SK-N-SH (cell line): Measurements from ENCODE around the gene ANKRD9. TPM values are rescaled to one million over a fixed set of nuclear protein-coding genes. Genes with fewer than 3 reads are reported as not detected.

Source experiments
- CTCF ChIA-PET: fragments of 300-600, 350-600 bp; formaldehyde crosslinking; extraction: SDS; loops from one replicate; lab custom pipeline; 2021; lab: Yijun Ruan, JAX
- POLR2A ChIA-PET: fragments of 350-600 bp; sonication (Branson Sonifier 250); formaldehyde crosslinking; extraction: SDS; loops from one replicate; lab custom pipeline; 2020; ENCODE audit warnings: antibody characterized with exemption, inconsistent platforms; lab: Yijun Ruan, JAX
- DNase-seq: peaks from one replicate; pipeline ENCODE4 v3.0.0; 2012
- H2AFZ ChIP-seq: fragments of 200-600 bp; sonication (generic); 2 replicates; pipeline ENCODE4 v1.8.1; 2016; ENCODE audit warnings: antibody characterized with exemption, mild to moderate bottlenecking, low read depth
- H3F3A ChIP-seq: fragments of 200-600 bp; sonication (generic); replicated peaks from 2 replicates; pipeline ENCODE3; 2016; ENCODE audit warnings: antibody characterized with exemption, mild to moderate bottlenecking; ENCODE audit not compliant: insufficient read depth
- H3K27ac ChIP-seq, 2 experiments: fragments of 200-500 bp in 1 of 2; fragments of 200-600 bp in 1 of 2; sonication (Bioruptor generic) in 1 of 2; sonication (generic), shearing (Covaris generic) in 1 of 2; 2 replicates each; pipeline versions ENCODE4 v1.5.1 to v1.6.1; 2014 to 2016; ENCODE audit warnings: low read depth in 2 of 2, inconsistent platforms in 1 of 2, low read length in 1 of 2, mild to moderate bottlenecking in 1 of 2, mixed read lengths in 1 of 2
- H3K27me3 ChIP-seq: fragments of 200-600 bp; sonication (generic), shearing (Covaris generic); 2 replicates; pipeline ENCODE4 v1.6.1; 2016; ENCODE audit warnings: mixed run types; ENCODE audit not compliant: insufficient read depth
- H3K36me3 ChIP-seq, 2 experiments: fragments of 200-500 bp in 1 of 2; fragments of 200-600 bp in 1 of 2; sonication (Bioruptor generic) in 1 of 2; sonication (generic) in 1 of 2; replicated peaks in 1 of 2; 2 replicates each; pipeline versions ENCODE3 to v1.5.1; 2014 to 2016; ENCODE audit warnings: low read length in 1 of 2, mild to moderate bottlenecking in 1 of 2; ENCODE audit not compliant: insufficient read depth in 2 of 2, control insufficient read depth in 1 of 2
- H3K4me1 ChIP-seq, 2 experiments: fragments of 200-500 bp in 1 of 2; fragments of 200-600 bp in 1 of 2; sonication (Bioruptor generic) in 1 of 2; sonication (generic), shearing (Covaris generic) in 1 of 2; 2 replicates each; pipeline versions ENCODE4 v1.5.1 to v1.6.1; 2014 to 2016; ENCODE audit warnings: low read depth in 1 of 2, low read length in 1 of 2, mixed run types in 1 of 2; ENCODE audit not compliant: insufficient read depth in 2 of 2, control insufficient read depth in 1 of 2
- H3K4me2 ChIP-seq: fragments of 200-600 bp; sonication (generic), shearing (Covaris generic); 2 replicates; pipeline ENCODE4 v1.6.1; 2017; ENCODE audit warnings: mixed run types
- H3K4me3 ChIP-seq, 2 experiments: fragments of 200-500 bp in 1 of 2; fragments of 200-600 bp in 1 of 2; sonication (Bioruptor generic) in 1 of 2; sonication (generic), shearing (Covaris generic) in 1 of 2; 2 replicates each; pipeline versions ENCODE4 v1.5.1 to v1.8.1; 2014 to 2016; ENCODE audit warnings: low read depth in 2 of 2, inconsistent platforms in 1 of 2, low read length in 1 of 2, mild to moderate bottlenecking in 1 of 2, mixed read lengths in 1 of 2, moderate library complexity in 1 of 2
- H3K79me2 ChIP-seq: fragments of 200-600 bp; sonication (generic); 2 replicates; pipeline ENCODE4 v1.8.1; 2017; ENCODE audit warnings: mild to moderate bottlenecking; ENCODE audit not compliant: insufficient read depth
- H3K9ac ChIP-seq: fragments of 200-600 bp; sonication (generic); 2 replicates; pipeline ENCODE4 v1.6.1; 2017; ENCODE audit warnings: mixed run types
- H3K9me2 ChIP-seq: fragments of 200-600 bp; sonication (generic); 2 replicates; pipeline ENCODE4 v1.6.1; 2017; ENCODE audit warnings: mixed run types
- H3K9me3 ChIP-seq: fragments of 200-600 bp; sonication (generic); 2 replicates; pipeline ENCODE4 v1.6.1; 2017; ENCODE audit warnings: mixed run types, mild to moderate bottlenecking, moderate library complexity
- H4K20me1 ChIP-seq: fragments of 200-600 bp; sonication (generic); 2 replicates; pipeline ENCODE4 v1.6.1; 2017; ENCODE audit warnings: mild to moderate bottlenecking, mixed run types; ENCODE audit not compliant: insufficient read depth
- EZH2phosphoT487 ChIP-seq: fragments of 200-600 bp; sonication (generic); IDR thresholded peaks from 2 replicates; pipeline ENCODE4 v1.6.1; 2017; ENCODE audit warnings: low read depth, mixed run types, mild to moderate bottlenecking, antibody characterized with exemption, moderate library complexity, borderline replicate concordance
- FOSL2 ChIP-seq: IDR thresholded peaks from 2 replicates; pipeline ENCODE4 v1.4.0; 2012; ENCODE audit warnings: low read depth, mild to moderate bottlenecking, moderate library complexity, borderline replicate concordance
- FOXM1 ChIP-seq: IDR thresholded peaks from 2 replicates; pipeline ENCODE4 v1.4.0; 2012; ENCODE audit warnings: low read depth, mild to moderate bottlenecking
- GATA2 ChIP-seq: sonication (generic); formaldehyde crosslinking; IDR thresholded peaks from 2 replicates; pipeline ENCODE4 v1.5.0; 2020; ENCODE audit warnings: mild to moderate bottlenecking, missing genetic modification reagents
- IRF3 ChIP-seq: fragments of 150-350 bp; IDR thresholded peaks from 2 replicates; pipeline ENCODE4 v1.6.1; 2016; ENCODE audit warnings: mild to moderate bottlenecking, low read depth, low read length
- JUND ChIP-seq: IDR thresholded peaks from 2 replicates; pipeline ENCODE4 v1.4.0; 2012
- NFIC ChIP-seq: IDR thresholded peaks from 2 replicates; pipeline ENCODE4 v1.4.0; 2012; ENCODE audit warnings: borderline replicate concordance
- NRF1 ChIP-seq: IDR thresholded peaks from 2 replicates; pipeline ENCODE4 v1.6.1; 2012; ENCODE audit warnings: low read depth, mild to moderate bottlenecking, low read length
- RAD21 ChIP-seq: IDR thresholded peaks from 2 replicates; pipeline ENCODE4 v1.6.1; 2012; ENCODE audit warnings: mild to moderate bottlenecking, low read length
- RCOR1 ChIP-seq: fragments of 150-350 bp; IDR thresholded peaks from 2 replicates; pipeline ENCODE4 v1.6.1; 2017; ENCODE audit warnings: antibody characterized with exemption, low read length
- TAF1 ChIP-seq: IDR thresholded peaks from 2 replicates; pipeline ENCODE4 v1.6.1; 2012; ENCODE audit warnings: low read depth, mild to moderate bottlenecking, low read length, moderate library complexity, borderline replicate concordance
- TCF12 ChIP-seq: IDR thresholded peaks from 2 replicates; pipeline ENCODE4 v1.4.0; 2012
- USF2 ChIP-seq: fragments of 150-350 bp; IDR thresholded peaks from 2 replicates; pipeline ENCODE4 v1.6.1; 2017; ENCODE audit warnings: antibody characterized with exemption, low read length, low read depth, borderline replicate concordance
- ZBTB33 ChIP-seq: IDR thresholded peaks from 2 replicates; pipeline ENCODE4 v1.4.0; 2012; ENCODE audit warnings: low read depth, borderline replicate concordance
- WGBS: methylation state at CpG from one replicate; pipeline ENCODE4 v1.1.6; 2017; ENCODE audit warnings: low lambda C conversion rate; 5-methylcytosine and 5-hydroxymethylcytosine counted together
- polyA plus RNA-seq, 3 experiments: library from polyadenylated mRNA; depleted of rRNA; stranded (reverse); fragments of >200 nt; gene quantifications; 2 replicates each; pipeline ENCODE4 v1.2.3, GENCODE V29; 2012
- TF ChIP-seq, protein P1 (sequence below): IDR thresholded peaks from 2 replicates; pipeline ENCODE4 v1.6.1; 2012; ENCODE audit warnings: mild to moderate bottlenecking, low read depth, low read length, moderate library complexity

Gene ANKRD9
- polyA plus RNA-seq, 1 of the 3 experiments (the other 2 are of a cell fraction): 21.3 TPM

DNA sequence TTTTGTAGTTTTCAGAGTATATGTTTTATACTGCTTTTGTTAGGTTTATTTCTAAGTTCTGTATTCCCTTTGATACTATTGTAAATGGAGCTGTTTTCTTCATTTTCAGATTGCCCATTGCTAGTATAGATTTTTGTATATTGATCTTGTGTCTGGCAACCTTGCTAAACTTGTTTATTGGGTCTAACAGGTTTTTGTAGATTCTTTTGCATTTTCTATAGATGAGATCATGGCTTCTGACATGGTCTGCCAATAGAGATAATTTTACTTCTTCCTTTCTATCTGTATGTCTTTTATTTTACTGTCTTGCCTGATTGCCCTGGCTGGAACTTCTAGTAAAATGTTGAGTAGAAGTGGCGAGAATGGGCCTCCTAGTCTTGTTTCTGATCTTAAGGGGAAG lies 40.3 kb downstream of the ANKRD9 start:
- ChIA-PET CTCF (interaction anchor here (1.6 kb wide), 1 partner anchor 10 kb away, joined by 4 read pairs; no protein-coding TSS in a partner anchor), POLR2A (no interaction called here)
- Histone ChIP-seq H3K27ac (no peak overlapping the region), H3K4me2 (no peak overlapping the region), H4K20me1 (no peaks in the 10 kb centered on the region), H3K9me3 (no peaks in the 10 kb centered on the region), H3K9me2 (no peaks in the 10 kb centered on the region), H3K4me3 (no peak overlapping the region), H3K27me3 (no peaks in the 10 kb centered on the region), H3K9ac (no peak overlapping the region), H2AFZ (no peak overlapping the region), H3K36me3 (peaks cover 13 to 17% of the 10 kb centered on the region in 2 experiments), H3K4me1 (peaks cover 0 to 2% of the 10 kb centered on the region in 2 experiments; a peak in 1 of 4 replicates), H3K79me2 (no peaks in the 10 kb centered on the region), H3F3A (no peaks in the 10 kb centered on the region)
- WGBS: 84% methylated on average over 1 of the region's 1 CpG
- TF ChIP-seq TCF12 (no peak), ZBTB33 (no peak), NRF1 (no peak), RCOR1 (no peak), RAD21 (no peak), FOXM1 (no peak), FOSL2 (no peak), GATA2 (CRISPR knock-in tag) (no peak), TAF1 (no peak), NFIC (no peak), IRF3 (no peak), JUND (no peak), EZH2phosphoT487 (no peak), USF2 (no peak)
- TF ChIP-seq, protein P1, sequence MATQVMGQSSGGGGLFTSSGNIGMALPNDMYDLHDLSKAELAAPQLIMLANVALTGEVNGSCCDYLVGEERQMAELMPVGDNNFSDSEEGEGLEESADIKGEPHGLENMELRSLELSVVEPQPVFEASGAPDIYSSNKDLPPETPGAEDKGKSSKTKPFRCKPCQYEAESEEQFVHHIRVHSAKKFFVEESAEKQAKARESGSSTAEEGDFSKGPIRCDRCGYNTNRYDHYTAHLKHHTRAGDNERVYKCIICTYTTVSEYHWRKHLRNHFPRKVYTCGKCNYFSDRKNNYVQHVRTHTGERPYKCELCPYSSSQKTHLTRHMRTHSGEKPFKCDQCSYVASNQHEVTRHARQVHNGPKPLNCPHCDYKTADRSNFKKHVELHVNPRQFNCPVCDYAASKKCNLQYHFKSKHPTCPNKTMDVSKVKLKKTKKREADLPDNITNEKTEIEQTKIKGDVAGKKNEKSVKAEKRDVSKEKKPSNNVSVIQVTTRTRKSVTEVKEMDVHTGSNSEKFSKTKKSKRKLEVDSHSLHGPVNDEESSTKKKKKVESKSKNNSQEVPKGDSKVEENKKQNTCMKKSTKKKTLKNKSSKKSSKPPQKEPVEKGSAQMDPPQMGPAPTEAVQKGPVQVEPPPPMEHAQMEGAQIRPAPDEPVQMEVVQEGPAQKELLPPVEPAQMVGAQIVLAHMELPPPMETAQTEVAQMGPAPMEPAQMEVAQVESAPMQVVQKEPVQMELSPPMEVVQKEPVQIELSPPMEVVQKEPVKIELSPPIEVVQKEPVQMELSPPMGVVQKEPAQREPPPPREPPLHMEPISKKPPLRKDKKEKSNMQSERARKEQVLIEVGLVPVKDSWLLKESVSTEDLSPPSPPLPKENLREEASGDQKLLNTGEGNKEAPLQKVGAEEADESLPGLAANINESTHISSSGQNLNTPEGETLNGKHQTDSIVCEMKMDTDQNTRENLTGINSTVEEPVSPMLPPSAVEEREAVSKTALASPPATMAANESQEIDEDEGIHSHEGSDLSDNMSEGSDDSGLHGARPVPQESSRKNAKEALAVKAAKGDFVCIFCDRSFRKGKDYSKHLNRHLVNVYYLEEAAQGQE: no peak
- DNase-seq: no peak
